ENCODE measurements around the gene DOCK2. TPM values are rescaled to one million over a fixed set of nuclear protein-coding genes. Genes with fewer than 3 reads are reported as not detected.

Gene DOCK2
- total RNA-seq, 1 experiment from 2014 or later, result 0.20 TPM

- Histone ChIP-seq H3K27me3 (peaks cover 3% of the 10 kb centered on the region; the same call in 1 of the 2 replicates), H3K4me3 (no peak overlapping the region), H3K9me3 (replicated peaks) (no peaks in the 10 kb centered on the region), H3K27ac (no peak overlapping the region), H3K36me3 (no peaks in the 10 kb centered on the region), H3K4me1 (no peaks in the 10 kb centered on the region)
- DNase-seq, result no peak
These were observed 140.1 kb downstream of the DOCK2 start for GRCh38 chr5:169777159-169777558.

GRCh38 chr5:169778622-169779596, 141.8 kb downstream of the DOCK2 start:
- no peaks in the 10 kb centered on the region for H3K4me1 ChIP-seq
- H3K27ac ChIP-seq, result no peak overlapping the region
- H3K36me3 ChIP-seq, result no peaks in the 10 kb centered on the region
- no peak for DNase-seq
- peaks cover 3% of the 10 kb centered on the region; the same call in 1 of the 2 replicates for H3K27me3 ChIP-seq
- H3K4me3 ChIP-seq, result no peak overlapping the region
- H3K9me3 ChIP-seq (replicated peaks), result no peaks in the 10 kb centered on the region

- Histone ChIP-seq H3K27ac (no peak overlapping the region), H3K36me3 (no peaks in the 10 kb centered on the region), H3K9me3 (replicated peaks) (no peaks in the 10 kb centered on the region), H3K27me3 (peaks cover 3% of the 10 kb centered on the region; the same call in 1 of the 2 replicates), H3K4me1 (no peaks in the 10 kb centered on the region), H3K4me3 (no peak overlapping the region)
- DNase-seq, result no peak
These were observed 144.6 kb downstream of the DOCK2 start for GRCh38 chr5:169781420-169782345.

- Histone ChIP-seq H3K27ac (no peak overlapping the region), H3K27me3 (no peaks in the 10 kb centered on the region), H3K36me3 (no peaks in the 10 kb centered on the region), H3K9me3 (replicated peaks) (no peaks in the 10 kb centered on the region), H3K4me1 (no peaks in the 10 kb centered on the region), H3K4me3 (no peak overlapping the region)
- no peak for DNase-seq
These were observed 148.9 kb downstream of the DOCK2 start for GRCh38 chr5:169785771-169786618.

- H3K27me3 ChIP-seq, result no peaks in the 10 kb centered on the region
- no peak overlapping the region for H3K4me3 ChIP-seq
- H3K27ac ChIP-seq, result no peak overlapping the region
- no peaks in the 10 kb centered on the region for H3K4me1 ChIP-seq
- no peak for DNase-seq
- no peaks in the 10 kb centered on the region for H3K36me3 ChIP-seq
- no peaks in the 10 kb centered on the region for H3K9me3 ChIP-seq (replicated peaks)
These were observed 151.1 kb downstream of the DOCK2 start for GRCh38 chr5:169788168-169788567.

GRCh38 chr5:169789417-169789940, 152.4 kb downstream of the DOCK2 start:
- H3K27me3 ChIP-seq, result no peaks in the 10 kb centered on the region
- no peak overlapping the region for H3K27ac ChIP-seq
- DNase-seq, result no peak
- H3K4me3 ChIP-seq, result no peak overlapping the region
- no peaks in the 10 kb centered on the region for H3K4me1 ChIP-seq
- no peaks in the 10 kb centered on the region for H3K36me3 ChIP-seq
- H3K9me3 ChIP-seq (replicated peaks), result no peaks in the 10 kb centered on the region

GRCh38 chr5:169791251-169791650, 154.2 kb downstream of the DOCK2 start:
- Histone ChIP-seq H3K27me3 (peaks cover 10% of the 10 kb centered on the region), H3K27ac (no peak overlapping the region)
- DNase-seq, result no peak

GRCh38 chr5:169795338-169795737, 158.3 kb downstream of the DOCK2 start:
- no peak for DNase-seq
- no peaks in the 10 kb centered on the region for H3K36me3 ChIP-seq
- H3K9me3 ChIP-seq (replicated peaks), result no peaks in the 10 kb centered on the region
- no peak overlapping the region for H3K27ac ChIP-seq
- H3K27me3 ChIP-seq, result peaks cover 10% of the 10 kb centered on the region
- no peak overlapping the region for H3K4me3 ChIP-seq
- no peaks in the 10 kb centered on the region for H3K4me1 ChIP-seq

More at GRCh38 chr5:169791251-169791650, 154.2 kb downstream of the DOCK2 start:
- H3K36me3 ChIP-seq, result no peaks in the 10 kb centered on the region
- H3K9me3 ChIP-seq (replicated peaks), result no peaks in the 10 kb centered on the region
- no peak overlapping the region for H3K4me3 ChIP-seq
- no peaks in the 10 kb centered on the region for H3K4me1 ChIP-seq

GRCh38 chr5:169796731-169797130, 159.7 kb downstream of the DOCK2 start:
- no peak overlapping the region for H3K27ac ChIP-seq

GRCh38 chr5:169797577-169797976, 160.5 kb downstream of the DOCK2 start:
- DNase-seq, result no peak
- no peak overlapping the region for H3K27ac ChIP-seq
- no peaks in the 10 kb centered on the region for H3K9me3 ChIP-seq (replicated peaks)
- H3K4me1 ChIP-seq, result no peaks in the 10 kb centered on the region
- no peak overlapping the region for H3K4me3 ChIP-seq
- H3K27me3 ChIP-seq, result peaks cover 10% of the 10 kb centered on the region
- no peaks in the 10 kb centered on the region for H3K36me3 ChIP-seq

More at GRCh38 chr5:169796731-169797130, 159.7 kb downstream of the DOCK2 start:
- no peaks in the 10 kb centered on the region for H3K36me3 ChIP-seq
- no peak for DNase-seq
- no peaks in the 10 kb centered on the region for H3K4me1 ChIP-seq
- H3K9me3 ChIP-seq (replicated peaks), result no peaks in the 10 kb centered on the region
- peaks cover 10% of the 10 kb centered on the region for H3K27me3 ChIP-seq
- H3K4me3 ChIP-seq, result no peak overlapping the region

GRCh38 chr5:169798438-169798837, 161.4 kb downstream of the DOCK2 start:
- H3K36me3 ChIP-seq, result no peaks in the 10 kb centered on the region
- no peaks in the 10 kb centered on the region for H3K4me1 ChIP-seq

GRCh38 chr5:169798906-169799660, 162.0 kb downstream of the DOCK2 start:
- DNase-seq, result no peak
- Histone ChIP-seq H3K4me3 (no peak overlapping the region), H3K27me3 (peaks cover 10% of the 10 kb centered on the region), H3K27ac (no peak overlapping the region), H3K36me3 (no peaks in the 10 kb centered on the region), H3K9me3 (replicated peaks) (no peaks in the 10 kb centered on the region), H3K4me1 (no peaks in the 10 kb centered on the region)

More at GRCh38 chr5:169798438-169798837, 161.4 kb downstream of the DOCK2 start:
- H3K27me3 ChIP-seq, result peaks cover 10% of the 10 kb centered on the region
- H3K9me3 ChIP-seq (replicated peaks), result no peaks in the 10 kb centered on the region
- H3K4me3 ChIP-seq, result no peak overlapping the region
- no peak for DNase-seq
- H3K27ac ChIP-seq, result no peak overlapping the region

GRCh38 chr5:169801324-169801777, 164.3 kb downstream of the DOCK2 start:
- Histone ChIP-seq H3K4me1 (no peaks in the 10 kb centered on the region), H3K9me3 (replicated peaks) (no peaks in the 10 kb centered on the region), H3K27me3 (no peaks in the 10 kb centered on the region; the same call in 1 of the 2 replicates), H3K36me3 (no peaks in the 10 kb centered on the region), H3K27ac (no peak overlapping the region), H3K4me3 (no peak overlapping the region)
- DNase-seq, result no peak

All from SJCRH30 (cell line).